ENCODE results near the gene ATP2C1.

DNA sequence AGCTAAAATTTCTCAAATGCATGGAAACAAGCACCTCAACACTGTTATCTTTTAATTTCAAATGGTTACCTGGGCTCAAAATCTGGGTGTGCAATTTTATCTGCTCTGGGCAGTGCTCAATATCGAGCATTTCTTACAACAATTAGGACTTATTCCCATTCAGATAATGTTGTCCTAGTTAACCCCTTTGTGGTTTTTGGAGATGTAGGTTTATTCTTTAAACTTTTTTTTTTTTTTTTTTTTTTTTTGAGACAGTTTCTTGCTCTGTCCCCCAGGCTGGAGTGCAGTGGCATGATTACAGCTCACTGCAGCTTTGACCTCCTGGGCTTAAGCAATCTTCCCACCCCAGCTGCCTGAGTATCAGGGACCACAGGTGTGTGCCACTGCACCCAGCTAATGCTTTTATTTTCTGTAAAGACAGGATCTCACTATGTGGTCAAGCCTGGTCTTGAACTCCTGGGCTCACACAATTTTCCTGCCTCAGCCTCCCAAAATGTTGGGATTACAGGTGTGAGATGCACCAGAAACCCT lies 4.4 kb upstream of the ATP2C1 start:
- TF ChIP-seq, protein P1, sequence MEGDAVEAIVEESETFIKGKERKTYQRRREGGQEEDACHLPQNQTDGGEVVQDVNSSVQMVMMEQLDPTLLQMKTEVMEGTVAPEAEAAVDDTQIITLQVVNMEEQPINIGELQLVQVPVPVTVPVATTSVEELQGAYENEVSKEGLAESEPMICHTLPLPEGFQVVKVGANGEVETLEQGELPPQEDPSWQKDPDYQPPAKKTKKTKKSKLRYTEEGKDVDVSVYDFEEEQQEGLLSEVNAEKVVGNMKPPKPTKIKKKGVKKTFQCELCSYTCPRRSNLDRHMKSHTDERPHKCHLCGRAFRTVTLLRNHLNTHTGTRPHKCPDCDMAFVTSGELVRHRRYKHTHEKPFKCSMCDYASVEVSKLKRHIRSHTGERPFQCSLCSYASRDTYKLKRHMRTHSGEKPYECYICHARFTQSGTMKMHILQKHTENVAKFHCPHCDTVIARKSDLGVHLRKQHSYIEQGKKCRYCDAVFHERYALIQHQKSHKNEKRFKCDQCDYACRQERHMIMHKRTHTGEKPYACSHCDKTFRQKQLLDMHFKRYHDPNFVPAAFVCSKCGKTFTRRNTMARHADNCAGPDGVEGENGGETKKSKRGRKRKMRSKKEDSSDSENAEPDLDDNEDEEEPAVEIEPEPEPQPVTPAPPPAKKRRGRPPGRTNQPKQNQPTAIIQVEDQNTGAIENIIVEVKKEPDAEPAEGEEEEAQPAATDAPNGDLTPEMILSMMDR (IDR thresholded peaks at IDR 0.05 in 8 of 11, conservative IDR thresholded peaks at IDR 0.05 in 3 of 11): no peak
- TF ChIP-seq POLR2A (IDR thresholded peaks at IDR 0.05) (no peak), POLR2AphosphoS5 (IDR thresholded peaks at IDR 0.05) (no peak)
